IPS-NIHi7 (cell line): ENCODE results near the gene TNIK.
A peak's percentile ranks its signal among the peaks of the same experiment; 100 is the strongest.
"Not testable (repeated sequence)": the region's sequence is repeated elsewhere in the genome, so short reads cannot be mapped to it uniquely, and the experiment has no call there.

Experiments
- DNase-seq: peaks from one replicate; pipeline ENCODE4 v3.0.0; 2012; ENCODE audit warnings: mixed read lengths; ENCODE audit errors: extremely low spot score

TNIK gene

GRCh38 chr3:171311784-171312183 is 148.4 kb downstream of the TNIK start:
- DNase-seq, result no peak

GRCh38 chr3:171309906-171310359 is 150.3 kb downstream of the TNIK start:
- DNase-seq, result no peak

GRCh38 chr3:171307988-171308387 is 152.2 kb downstream of the TNIK start:
- DNase-seq, result no peak

- no peak for DNase-seq
Measured at GRCh38 chr3:171307046-171307585, 153.1 kb downstream of the TNIK start.

GRCh38 chr3:171306631-171307030 is 153.6 kb downstream of the TNIK start:
- no peak for DNase-seq

- not testable (repeated sequence) for DNase-seq
Measured at GRCh38 chr3:171305823-171306222, 154.4 kb downstream of the TNIK start.

GRCh38 chr3:171304498-171304897 is 155.7 kb downstream of the TNIK start:
- DNase-seq, result not testable (repeated sequence)

GRCh38 chr3:171304017-171304416 is 156.2 kb downstream of the TNIK start:
- not testable (repeated sequence) for DNase-seq

- DNase-seq, result no peak
Measured at GRCh38 chr3:171301998-171302397, 158.2 kb downstream of the TNIK start.

GRCh38 chr3:171301002-171301401 is 159.2 kb downstream of the TNIK start:
- DNase-seq, result no peak

GRCh38 chr3:171297951-171298350 is 162.3 kb downstream of the TNIK start:
- DNase-seq, result no peak

- DNase-seq, result no peak
Measured at GRCh38 chr3:171297207-171297606, 163.0 kb downstream of the TNIK start.

GRCh38 chr3:171295484-171296373 is 164.5 kb downstream of the TNIK start:
- no peak for DNase-seq

GRCh38 chr3:171293142-171293782 is 166.9 kb downstream of the TNIK start:
- DNase-seq, result no peak

- DNase-seq, result no peak
Measured at GRCh38 chr3:171290680-171291079, 169.5 kb downstream of the TNIK start.

GRCh38 chr3:171289291-171289690 is 170.9 kb downstream of the TNIK start:
- no peak for DNase-seq

- DNase-seq, result not testable (repeated sequence)
Measured at GRCh38 chr3:171287761-171288160, 172.4 kb downstream of the TNIK start.

- DNase-seq, result no peak
Measured at GRCh38 chr3:171286580-171287249, 173.5 kb downstream of the TNIK start.

GRCh38 chr3:171285287-171285686 is 174.9 kb downstream of the TNIK start:
- DNase-seq, result no peak

- DNase-seq, result peak; percentile 35
Measured at GRCh38 chr3:171284308-171285075, 175.7 kb downstream of the TNIK start.

GRCh38 chr3:171283848-171284222 is 176.4 kb downstream of the TNIK start:
- DNase-seq, result no peak
